ENCODE results near the gene MAGI2.

- no peak for TF ChIP-seq POLR2A (IDR thresholded peaks at IDR 0.05)
- no peak for TF ChIP-seq CTCF (IDR thresholded peaks at IDR 0.05)
Measured at GRCh38 chr7:79421751-79422150, 31.7 kb downstream of the MAGI2 start.

Measured in ovary (tissue), 3 donors.